ENCODE measurements around the gene NVL.

DNA sequence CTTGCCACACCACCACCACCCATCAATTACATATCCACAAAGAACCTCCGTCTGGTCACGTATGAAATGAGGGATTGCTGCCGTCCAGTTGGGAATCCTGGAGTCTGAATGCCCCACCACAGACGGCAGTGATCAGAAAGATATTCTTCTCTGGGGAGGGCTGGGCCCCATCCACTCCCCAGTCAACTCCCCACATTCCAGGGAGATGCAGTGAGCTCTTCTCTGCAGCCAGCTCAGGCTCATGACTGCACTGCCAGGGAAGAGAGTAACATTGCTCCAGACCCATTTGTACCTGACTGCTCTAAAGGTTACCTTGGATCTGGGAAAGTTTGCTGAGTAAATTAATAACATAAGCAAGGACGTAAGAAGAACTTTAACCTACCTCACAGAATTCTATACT, 128.6 kb downstream of the NVL start:
- TF ChIP-seq EZH2 (IDR thresholded peaks at IDR 0.05) (no peak), POLR2A (IDR thresholded peaks at IDR 0.05; ENCODE audit: borderline replicate concordance, extremely low read depth, insufficient read depth, insufficient read length) (no peak)

Measured in HCT116 (cell line).